Measurements from ENCODE around the gene SOX6.
"Not testable (repeated sequence)": the region's sequence is repeated elsewhere in the genome, so short reads cannot be mapped to it uniquely, and the experiment has no call there.

Gene SOX6

DNA sequence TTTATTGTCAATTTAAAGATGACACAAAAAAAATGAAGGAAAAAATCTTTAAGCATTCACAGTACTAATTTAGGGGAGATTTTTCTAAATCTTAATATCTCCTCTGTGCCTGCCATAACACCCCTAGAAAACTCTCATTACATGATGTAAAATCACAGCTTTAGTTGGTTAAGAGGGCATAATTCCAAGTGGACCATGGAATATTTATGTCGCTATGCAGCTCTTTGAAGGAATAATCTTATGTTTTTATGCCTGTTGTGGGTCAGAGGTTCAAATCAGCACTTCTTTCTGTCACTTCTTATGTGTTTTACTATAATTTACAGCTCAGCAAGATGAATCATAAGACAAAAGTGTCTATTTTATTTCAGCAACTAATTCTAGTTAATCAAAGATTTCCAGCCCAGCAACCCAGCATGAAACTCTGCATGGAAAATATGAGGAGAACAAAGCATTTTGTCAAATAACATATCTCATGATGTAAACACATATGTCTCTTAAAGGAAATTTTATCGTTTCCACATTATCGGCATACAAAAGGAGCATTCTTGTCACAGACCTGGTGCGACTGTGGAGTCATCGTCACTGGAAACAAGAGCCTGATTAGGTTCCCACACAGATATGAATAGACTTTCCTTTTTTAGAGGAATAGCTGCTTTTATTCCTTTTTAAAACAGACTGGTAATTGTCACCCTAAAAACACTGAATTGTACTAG lies 274.8 kb downstream of the SOX6 start:
- no peak overlapping the region for H3K27ac ChIP-seq
- H3K4me1 ChIP-seq: no peaks in the 10 kb centered on the region
- no peak overlapping the region for H3K4me2 ChIP-seq
- no peak overlapping the region for H3K4me3 ChIP-seq
- no peak for TF ChIP-seq Cebpa-rat (IDR thresholded peaks at IDR 0.05)
- H4K20me1 ChIP-seq: no peaks in the 10 kb centered on the region
- H3K9ac ChIP-seq: no peak overlapping the region
- no peaks in the 10 kb centered on the region for H3K9me3 ChIP-seq
- H3K27me3 ChIP-seq: no peaks in the 10 kb centered on the region
- H3K36me3 ChIP-seq: no peaks in the 10 kb centered on the region

DNA sequence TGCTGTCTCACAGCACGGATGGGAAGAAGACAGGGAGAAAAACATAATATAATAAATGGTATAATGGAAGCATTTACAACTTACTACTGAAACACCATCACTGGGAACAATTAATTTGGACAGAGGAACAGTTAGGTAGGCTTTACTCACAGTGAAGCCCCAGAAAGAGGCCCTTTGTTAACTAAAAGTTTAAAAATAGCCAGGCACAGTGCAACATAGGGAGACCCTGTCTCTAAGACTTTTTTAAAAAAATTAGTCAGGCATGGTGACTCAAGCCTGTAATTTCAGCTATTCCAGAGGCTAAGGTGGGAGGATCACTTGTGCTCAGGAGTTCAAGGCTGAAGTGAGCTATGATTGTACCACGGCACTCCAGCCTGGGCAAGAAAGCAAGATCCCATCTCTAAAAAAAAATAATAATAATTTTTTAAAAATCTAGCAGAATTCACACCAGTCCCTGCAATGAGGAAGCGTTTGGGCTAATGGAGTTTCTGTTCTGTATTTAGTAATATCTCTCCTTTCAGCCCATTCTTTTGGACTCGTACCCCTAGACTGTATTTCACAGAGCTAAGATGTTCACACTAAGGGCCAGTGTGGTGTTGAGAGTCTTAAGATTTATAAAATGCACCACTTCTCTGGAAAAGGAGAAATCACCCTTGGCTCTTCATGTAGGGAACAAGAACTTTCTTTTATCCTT lies 275.5 kb downstream of the SOX6 start:
- Histone ChIP-seq H3K36me3 (no peaks in the 10 kb centered on the region), H3K27me3 (no peaks in the 10 kb centered on the region), H3K9me3 (0 out of 2 replicates have a peak, but pooled peaks cover 4% of the 10 kb centered on the region), H3K4me3 (no peak overlapping the region), H4K20me1 (no peaks in the 10 kb centered on the region), H3K4me2 (no peak overlapping the region), H3K27ac (no peak overlapping the region), H3K4me1 (no peaks in the 10 kb centered on the region; the same call in 1 of the 2 replicates), H3K9ac (no peak overlapping the region)
- TF ChIP-seq Cebpa-rat (IDR thresholded peaks at IDR 0.05): no peak

DNA sequence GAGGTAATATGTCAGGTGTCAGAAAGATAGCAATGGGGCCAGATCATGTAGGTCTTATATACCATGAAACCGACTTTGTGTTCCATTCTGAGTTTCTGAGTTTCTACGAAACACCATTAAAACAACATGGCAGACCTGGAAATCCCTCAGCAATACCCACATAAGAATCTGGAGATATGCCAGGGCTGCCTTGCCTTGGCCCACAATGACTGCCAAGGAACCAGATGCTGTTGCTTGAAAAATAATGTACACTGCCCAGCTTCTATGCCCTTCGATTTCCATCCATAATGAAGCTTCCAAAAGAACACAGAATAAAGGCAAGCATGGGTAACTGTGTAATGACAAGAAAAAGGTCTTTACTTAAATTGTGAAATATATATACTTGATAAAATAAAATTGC lies 277.4 kb downstream of the SOX6 start:
- H3K27ac ChIP-seq: no peak overlapping the region
- peaks cover 20% of the 10 kb centered on the region for H3K9me3 ChIP-seq
- H3K36me3 ChIP-seq: no peaks in the 10 kb centered on the region
- no peaks in the 10 kb centered on the region; the same call in 1 of the 2 replicates for H3K4me1 ChIP-seq
- no peaks in the 10 kb centered on the region for H3K27me3 ChIP-seq
- H4K20me1 ChIP-seq: no peaks in the 10 kb centered on the region
- H3K9ac ChIP-seq: no peak overlapping the region
- no peak overlapping the region for H3K4me2 ChIP-seq
- H3K4me3 ChIP-seq: no peak overlapping the region
- no peak for TF ChIP-seq Cebpa-rat (IDR thresholded peaks at IDR 0.05)

DNA sequence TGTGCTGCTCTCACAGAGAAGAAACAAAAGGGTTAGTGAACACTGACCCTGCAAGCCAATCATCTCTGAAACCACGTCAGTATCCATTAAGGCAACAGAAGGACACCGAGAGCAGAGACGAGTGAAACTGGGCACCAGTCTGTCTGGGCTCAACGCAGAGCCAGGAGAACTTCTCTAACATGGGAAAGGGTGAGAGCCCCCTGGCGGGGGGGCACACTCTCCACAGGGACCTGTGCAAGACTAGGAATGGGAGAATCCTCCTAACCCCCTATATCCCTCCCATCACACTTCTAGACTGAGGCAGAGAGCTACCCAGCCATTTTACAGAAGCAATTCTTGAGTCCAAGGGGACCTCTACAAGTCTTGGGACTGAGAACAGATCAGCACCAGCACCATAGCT lies 285.8 kb downstream of the SOX6 start:
- H3K4me2 ChIP-seq: peak overlapping the region; percentile 19; the same call in 1 of the 2 replicates
- H3K9ac ChIP-seq: no peak overlapping the region
- peaks cover 13% of the 10 kb centered on the region for H3K9me3 ChIP-seq
- no peak overlapping the region for H3K4me3 ChIP-seq
- no peak for TF ChIP-seq Cebpa-rat (IDR thresholded peaks at IDR 0.05)
- no peaks in the 10 kb centered on the region for H3K36me3 ChIP-seq
- peak overlapping the region; percentile 16; the same call in 1 of the 2 replicates for H3K27ac ChIP-seq
- peaks cover 12% of the 10 kb centered on the region for H3K4me1 ChIP-seq
- H3K27me3 ChIP-seq: no peaks in the 10 kb centered on the region
- H4K20me1 ChIP-seq: no peaks in the 10 kb centered on the region

DNA sequence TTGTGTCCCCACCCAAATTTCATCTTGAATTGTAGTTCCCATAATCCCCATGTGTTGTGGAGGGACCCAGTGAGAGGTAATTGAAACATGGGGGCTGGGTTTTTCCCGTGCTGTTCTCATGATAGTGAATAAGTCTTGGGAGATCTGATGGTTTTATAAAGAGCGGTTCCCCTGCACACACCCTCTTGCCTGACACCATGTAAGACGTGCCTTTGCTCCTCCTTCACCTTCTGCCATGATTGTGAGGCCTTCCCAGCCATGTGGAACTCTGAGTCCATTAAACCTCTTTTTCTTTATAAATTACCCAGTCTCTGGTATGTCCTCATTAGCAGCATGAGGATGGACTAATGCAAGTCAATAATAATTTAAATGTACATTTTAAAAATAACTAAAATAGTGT lies 289.1 kb downstream of the SOX6 start:
- H3K27ac ChIP-seq, H4K20me1 ChIP-seq, H3K9me3 ChIP-seq, H3K27me3 ChIP-seq, H3K36me3 ChIP-seq, H3K9ac ChIP-seq, H3K4me2 ChIP-seq, H3K4me3 ChIP-seq: not testable (repeated sequence)
- peaks cover 12% of the 10 kb centered on the region for H3K4me1 ChIP-seq

DNA sequence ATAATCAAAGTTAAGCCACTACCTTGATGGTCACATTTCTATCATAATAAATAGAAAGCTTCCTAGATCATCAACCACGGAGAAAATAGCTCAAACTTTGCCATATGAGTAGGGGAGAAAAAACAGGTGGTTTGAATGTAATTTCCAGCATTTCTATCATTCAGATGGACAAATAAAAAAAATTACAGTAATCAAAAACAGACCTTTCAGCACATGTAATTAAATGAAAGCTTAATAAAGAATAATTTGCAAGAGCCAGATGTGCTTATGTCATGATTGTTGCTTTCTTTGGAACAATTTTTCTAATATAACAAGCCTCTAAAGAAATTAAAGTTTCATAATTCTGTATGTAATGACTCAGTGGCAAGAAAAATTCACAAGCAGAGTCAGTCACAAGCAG lies 297.0 kb downstream of the SOX6 start:
- TF ChIP-seq Cebpa-rat (IDR thresholded peaks at IDR 0.05): no peak
- H3K9me3 ChIP-seq: peaks cover 3% of the 10 kb centered on the region; the same call in 1 of the 2 replicates

DNA sequence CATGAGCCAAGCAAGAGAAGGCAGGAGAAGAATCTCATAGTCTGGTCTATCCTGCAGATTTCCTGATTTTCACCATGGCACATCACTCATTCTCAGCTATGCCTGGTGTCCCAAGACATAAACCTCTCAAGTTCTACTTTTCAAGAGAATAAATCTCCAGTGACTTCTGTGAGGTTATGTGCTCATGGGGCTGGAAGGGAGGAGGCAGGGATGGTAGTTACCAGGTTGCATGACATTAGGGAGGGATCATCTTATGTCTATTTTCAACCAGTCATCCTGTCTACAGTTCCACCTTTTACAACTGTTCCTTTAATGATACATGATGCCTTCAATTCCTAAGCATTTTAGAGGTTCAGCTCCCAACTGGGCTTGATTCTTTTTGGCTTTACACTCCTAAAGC lies 297.7 kb downstream of the SOX6 start:
- Histone ChIP-seq H3K4me1 (no peaks in the 10 kb centered on the region), H4K20me1 (no peaks in the 10 kb centered on the region), H3K9me3 (peaks cover 3% of the 10 kb centered on the region; the same call in 1 of the 2 replicates), H3K27ac (no peak overlapping the region), H3K27me3 (no peaks in the 10 kb centered on the region), H3K4me2 (no peak overlapping the region), H3K4me3 (no peak overlapping the region), H3K36me3 (no peaks in the 10 kb centered on the region), H3K9ac (no peak overlapping the region)
- no peak for TF ChIP-seq Cebpa-rat (IDR thresholded peaks at IDR 0.05)

More for the DNA sequence above, 297.0 kb downstream of the SOX6 start:
- Histone ChIP-seq H3K4me3 (no peak overlapping the region), H4K20me1 (no peaks in the 10 kb centered on the region), H3K4me1 (no peaks in the 10 kb centered on the region), H3K4me2 (no peak overlapping the region), H3K27me3 (no peaks in the 10 kb centered on the region), H3K36me3 (no peaks in the 10 kb centered on the region), H3K9ac (no peak overlapping the region), H3K27ac (no peak overlapping the region)

DNA sequence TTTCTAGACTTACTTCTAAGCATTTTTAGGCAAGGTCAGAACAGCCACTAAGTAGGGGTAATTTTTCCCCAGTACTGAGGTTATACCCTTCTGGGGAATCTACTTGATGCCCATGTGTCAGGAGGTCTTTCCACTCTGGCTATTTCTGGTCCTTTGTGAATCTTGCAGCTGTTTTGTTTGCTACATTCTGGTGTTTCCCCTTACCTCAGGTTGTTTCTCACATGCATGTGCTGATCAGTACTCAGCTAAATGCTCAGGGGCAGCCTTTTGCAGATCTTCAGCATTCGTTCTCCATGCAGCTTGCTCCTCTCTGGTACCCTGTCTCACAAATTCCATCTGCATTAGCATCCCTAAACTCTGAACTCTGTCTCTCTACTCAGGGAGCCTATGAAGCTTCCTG lies 303.6 kb downstream of the SOX6 start:
- no peaks in the 10 kb centered on the region for H4K20me1 ChIP-seq
- H3K27ac ChIP-seq: no peak overlapping the region
- TF ChIP-seq Cebpa-rat (IDR thresholded peaks at IDR 0.05): no peak
- H3K27me3 ChIP-seq: no peaks in the 10 kb centered on the region
- no peaks in the 10 kb centered on the region for H3K36me3 ChIP-seq
- no peak overlapping the region for H3K9ac ChIP-seq
- H3K4me3 ChIP-seq: no peak overlapping the region
- no peaks in the 10 kb centered on the region for H3K4me1 ChIP-seq
- H3K4me2 ChIP-seq: no peak overlapping the region
- no peaks in the 10 kb centered on the region for H3K9me3 ChIP-seq

DNA sequence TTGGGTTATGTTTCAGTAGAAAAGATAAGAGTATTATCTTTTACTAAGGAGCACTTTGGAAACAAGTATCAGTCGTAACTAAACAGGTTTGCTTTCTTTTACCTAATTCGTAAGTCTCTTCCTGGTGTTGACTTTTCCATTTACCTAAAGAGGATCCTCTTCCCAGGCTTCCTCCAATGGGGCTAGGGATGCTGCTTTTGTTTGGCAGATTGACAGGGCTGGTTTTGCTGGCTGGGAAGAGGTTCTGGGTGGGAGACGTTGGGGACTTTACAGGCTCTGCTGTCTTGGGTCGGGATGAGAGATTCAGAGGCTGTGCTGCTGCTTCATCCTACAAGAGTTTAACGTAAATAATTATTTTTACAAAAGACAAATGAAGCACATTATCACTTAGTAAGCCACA lies 306.7 kb downstream of the SOX6 start:
- no peak overlapping the region for H3K4me3 ChIP-seq
- H3K36me3 ChIP-seq: no peaks in the 10 kb centered on the region
- no peaks in the 10 kb centered on the region for H3K27me3 ChIP-seq
- no peak for TF ChIP-seq Cebpa-rat (IDR thresholded peaks at IDR 0.05)
- H3K9ac ChIP-seq: no peak overlapping the region
- H3K27ac ChIP-seq: no peak overlapping the region
- no peaks in the 10 kb centered on the region for H3K4me1 ChIP-seq
- H3K9me3 ChIP-seq: no peaks in the 10 kb centered on the region
- no peak overlapping the region for H3K4me2 ChIP-seq
- no peaks in the 10 kb centered on the region for H4K20me1 ChIP-seq

DNA sequence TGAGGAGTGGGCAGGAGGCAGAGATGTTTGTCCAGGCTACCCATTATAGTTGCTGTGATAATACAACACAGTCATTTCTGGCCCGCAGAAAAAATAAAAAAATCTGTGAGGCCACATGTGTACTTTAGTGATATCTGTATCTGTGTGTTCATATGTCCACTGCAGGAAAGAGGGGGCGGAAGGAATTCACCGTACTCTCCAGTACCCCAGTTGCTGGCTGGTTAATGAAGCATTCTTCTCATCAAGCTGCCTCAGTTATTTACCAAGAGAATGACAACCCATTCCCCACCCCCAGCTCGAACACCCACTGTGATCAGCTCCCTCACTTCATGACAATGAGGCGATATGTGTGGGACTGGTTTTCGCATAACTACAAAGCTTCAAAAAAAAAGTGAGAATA lies 309.3 kb downstream of the SOX6 start:
- Histone ChIP-seq H3K4me2 (no peak overlapping the region), H3K9ac (no peak overlapping the region), H3K4me1 (no peaks in the 10 kb centered on the region), H3K36me3 (no peaks in the 10 kb centered on the region), H3K27ac (no peak overlapping the region), H3K9me3 (no peaks in the 10 kb centered on the region), H3K27me3 (no peaks in the 10 kb centered on the region), H3K4me3 (no peak overlapping the region), H4K20me1 (no peaks in the 10 kb centered on the region)
- TF ChIP-seq Cebpa-rat (IDR thresholded peaks at IDR 0.05): no peak

Data from BLaER1 (cell line).